GM23248 (cell line): ENCODE results near the gene FMO3. TPM values are rescaled to one million over a fixed set of nuclear protein-coding genes. Genes with fewer than 3 reads are reported as not detected.
A peak's percentile ranks its signal among the peaks of the same experiment; 100 is the strongest.

Experiments
- DNase-seq: peaks from one replicate; pipeline ENCODE4 v3.0.0-alpha.2; 2015
- H2AFZ ChIP-seq: fragments of 200-600 bp; sonication (generic); 2 replicates; pipeline ENCODE4 v1.6.1; 2016; ENCODE audit warnings: antibody characterized with exemption
- H3F3A ChIP-seq: fragments of 200-600 bp; sonication (generic); 2 replicates; pipeline ENCODE4 v1.6.1; 2016; ENCODE audit warnings: mild to moderate bottlenecking, antibody characterized with exemption, mixed run types; ENCODE audit not compliant: insufficient read depth
- H3K27ac ChIP-seq: fragments of 200-600 bp; sonication (generic); 2 replicates; pipeline ENCODE4 v1.5.1; 2016; ENCODE audit warnings: mild to moderate bottlenecking
- H3K27me3 ChIP-seq: fragments of 200-600 bp; sonication (generic); replicated peaks from 2 replicates; pipeline ENCODE4 v1.6.1; 2016; ENCODE audit warnings: mild to moderate bottlenecking; ENCODE audit not compliant: insufficient read depth
- H3K36me3 ChIP-seq: fragments of 200-600 bp; sonication (generic); 2 replicates; pipeline ENCODE4 v1.6.1; 2016; ENCODE audit warnings: low read depth, mild to moderate bottlenecking
- H3K4me1 ChIP-seq: fragments of 200-600 bp; sonication (generic); 2 replicates; pipeline ENCODE4 v1.6.1; 2016; ENCODE audit warnings: mild to moderate bottlenecking; ENCODE audit not compliant: insufficient read depth
- H3K4me2 ChIP-seq: fragments of 200-600 bp; sonication (generic); one replicate; pipeline ENCODE4 v1.6.1; 2016; ENCODE audit warnings: mild to moderate bottlenecking; ENCODE audit not compliant: unreplicated experiment
- H3K4me3 ChIP-seq: fragments of 200-600 bp; sonication (generic); 2 replicates; pipeline ENCODE4 v1.5.1; 2016; ENCODE audit warnings: mild to moderate bottlenecking
- H3K79me2 ChIP-seq: fragments of 200-600 bp; sonication (generic); 2 replicates; pipeline ENCODE4 v1.6.1; 2016; ENCODE audit warnings: mild to moderate bottlenecking; ENCODE audit not compliant: insufficient read depth
- H3K9ac ChIP-seq: fragments of 200-600 bp; sonication (generic); 2 replicates; pipeline ENCODE4 v1.6.1; 2016; ENCODE audit warnings: mild to moderate bottlenecking
- H3K9me2 ChIP-seq: fragments of 200-600 bp; sonication (generic); 2 replicates; pipeline ENCODE4 v1.6.1; 2016; ENCODE audit warnings: mixed run types, mild to moderate bottlenecking, moderate library complexity; ENCODE audit not compliant: insufficient read depth
- H3K9me3 ChIP-seq: fragments of 200-600 bp; sonication (generic); one replicate; pipeline ENCODE4 v1.6.1; 2017; ENCODE audit warnings: low read depth
- H4K20me1 ChIP-seq: fragments of 200-600 bp; sonication (generic); 2 replicates; pipeline ENCODE4 v1.6.0; 2016; ENCODE audit not compliant: insufficient read depth
- EZH2 ChIP-seq: fragments of 200-600 bp; sonication (generic); IDR thresholded peaks from 2 replicates; pipeline ENCODE4 v1.6.1; 2018; ENCODE audit warnings: antibody characterized with exemption, mild to moderate bottlenecking; ENCODE audit not compliant: insufficient read depth, poor library complexity, severe bottlenecking
- EZH2phosphoT487 ChIP-seq: fragments of 200-600 bp; sonication (generic); IDR thresholded peaks from 2 replicates; pipeline ENCODE4 v1.6.1; 2018; ENCODE audit warnings: antibody characterized with exemption, moderate library complexity, mild to moderate bottlenecking, low read depth; ENCODE audit not compliant: insufficient read depth
- WGBS, 2 experiments: methylation state at CpG; one replicate each; pipeline ENCODE4 v1.1.6; 2015 to 2017; ENCODE audit warnings: low lambda C conversion rate in 2 of 2, low coverage in 1 of 2; ENCODE audit errors: missing lambda C conversion rate in 2 of 2; 5-methylcytosine and 5-hydroxymethylcytosine counted together
- in situ Hi-C: fragments of 300-500 bp; cut with MboI; formaldehyde crosslinking; loops from 2 replicates; pipeline ENCODE4 v1.15.0; 2020
- polyA plus RNA-seq: library from polyadenylated mRNA; unstranded; fragments of >200 nt; fragmentation: Nextera tagmentation; extraction: Ambion mirVana; gene quantifications from 2 replicates; pipeline ENCODE4 v1.2.1, GENCODE V29; 2016
- total RNA-seq: library from RNA; depleted of rRNA; stranded (reverse); fragments of >200 nt; shearing (Covaris generic); gene quantifications from 2 replicates; pipeline ENCODE4 v1.2.3, GENCODE V29; 2014

Gene FMO3
- total and polyA plus RNA-seq, 2 experiments from 2014 or later = not detected

DNA sequence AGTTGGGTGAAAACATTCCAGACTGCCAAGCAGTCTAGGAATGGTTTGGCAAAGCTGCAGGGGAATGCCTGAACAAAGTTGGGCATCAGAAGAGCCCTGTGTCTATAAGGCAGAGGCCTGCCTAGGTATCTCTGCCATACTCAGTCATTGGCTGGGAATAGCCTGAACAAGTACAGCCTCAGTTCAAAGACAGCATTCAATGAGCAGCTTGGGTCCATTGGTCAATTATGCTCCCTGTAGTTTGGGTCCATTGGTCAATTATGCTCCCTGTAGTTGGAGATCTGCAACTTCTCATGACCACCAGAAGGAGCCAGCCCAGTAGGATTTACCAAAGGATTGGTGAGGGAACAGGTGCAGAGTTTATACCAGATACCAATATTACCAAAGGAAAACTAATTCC lies 31.6 kb downstream of the FMO3 start:
- H3K4me3 ChIP-seq = no peak overlapping the region
- H3K9me3 ChIP-seq = no peaks in the 10 kb centered on the region
- in situ Hi-C loops = no loop called here
- H3K9ac ChIP-seq = no peak overlapping the region
- H3F3A ChIP-seq = no peaks in the 10 kb centered on the region
- DNase-seq = no peak
- no peaks in the 10 kb centered on the region for H3K4me1 ChIP-seq
- no peak overlapping the region for H3K27ac ChIP-seq
- H2AFZ ChIP-seq = no peak overlapping the region
- no peaks in the 10 kb centered on the region for H3K36me3 ChIP-seq
- peaks cover 6% of the 10 kb centered on the region for H3K27me3 ChIP-seq
- H3K9me2 ChIP-seq = no peaks in the 10 kb centered on the region
- no peak overlapping the region for H3K4me2 ChIP-seq
- no peaks in the 10 kb centered on the region for H3K79me2 ChIP-seq
- TF ChIP-seq EZH2 = no peak
- H4K20me1 ChIP-seq = no peaks in the 10 kb centered on the region

DNA sequence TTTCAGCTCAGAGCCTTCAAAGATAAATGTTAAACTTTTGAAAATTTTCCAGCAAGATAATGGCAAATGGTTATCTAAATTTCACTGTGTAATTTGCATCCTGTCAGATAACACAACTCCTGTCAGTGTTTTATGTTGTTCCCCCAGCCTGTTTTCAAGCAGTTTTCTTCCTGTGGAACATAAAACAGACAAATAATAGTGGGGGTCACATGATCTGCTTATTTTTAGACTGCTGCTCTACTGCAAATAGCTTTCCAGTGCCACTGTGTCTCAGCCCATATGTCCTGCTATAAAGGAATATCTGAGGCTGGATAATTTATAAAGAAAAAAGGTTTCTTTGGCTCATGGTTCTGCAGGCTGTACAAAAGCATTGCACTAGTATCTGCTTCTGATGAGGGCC lies 32.2 kb downstream of the FMO3 start:
- peaks cover 6% of the 10 kb centered on the region for H3K27me3 ChIP-seq
- no peaks in the 10 kb centered on the region for H3K9me2 ChIP-seq
- no peaks in the 10 kb centered on the region for H4K20me1 ChIP-seq
- no peaks in the 10 kb centered on the region for H3K4me1 ChIP-seq
- no peak for DNase-seq
- H3K27ac ChIP-seq = no peak overlapping the region
- no peaks in the 10 kb centered on the region for H3F3A ChIP-seq
- no peaks in the 10 kb centered on the region for H3K36me3 ChIP-seq
- H3K9ac ChIP-seq = no peak overlapping the region
- H3K4me2 ChIP-seq = no peak overlapping the region
- in situ Hi-C loops = no loop called here
- H3K79me2 ChIP-seq = no peaks in the 10 kb centered on the region
- H3K9me3 ChIP-seq = no peaks in the 10 kb centered on the region
- H3K4me3 ChIP-seq = no peak overlapping the region
- no peak overlapping the region for H2AFZ ChIP-seq
- no peak for TF ChIP-seq EZH2phosphoT487
- TF ChIP-seq EZH2 = no peak

- Histone ChIP-seq H3K4me2 (no peak overlapping the region), H3K27ac (no peak overlapping the region), H4K20me1 (no peaks in the 10 kb centered on the region), H3K9me2 (no peaks in the 10 kb centered on the region), H3K79me2 (no peaks in the 10 kb centered on the region), H3K4me1 (no peaks in the 10 kb centered on the region), H3K9me3 (no peaks in the 10 kb centered on the region), H2AFZ (no peak overlapping the region), H3K36me3 (no peaks in the 10 kb centered on the region), H3K4me3 (no peak overlapping the region), H3K27me3 (peaks cover 6% of the 10 kb centered on the region; the same call in 1 of the 2 replicates), H3F3A (no peaks in the 10 kb centered on the region), H3K9ac (no peak overlapping the region)
- no peak for DNase-seq
- WGBS, 2 experiments = 46 to 48% methylated on average over 4 of the region's 4 CpGs
- TF ChIP-seq EZH2phosphoT487 (no peak), EZH2 (no peak)
- in situ Hi-C loops = no loop called here
Measured at GRCh38 chr1:171126504-171126903, 35.8 kb downstream of the FMO3 start.

DNA sequence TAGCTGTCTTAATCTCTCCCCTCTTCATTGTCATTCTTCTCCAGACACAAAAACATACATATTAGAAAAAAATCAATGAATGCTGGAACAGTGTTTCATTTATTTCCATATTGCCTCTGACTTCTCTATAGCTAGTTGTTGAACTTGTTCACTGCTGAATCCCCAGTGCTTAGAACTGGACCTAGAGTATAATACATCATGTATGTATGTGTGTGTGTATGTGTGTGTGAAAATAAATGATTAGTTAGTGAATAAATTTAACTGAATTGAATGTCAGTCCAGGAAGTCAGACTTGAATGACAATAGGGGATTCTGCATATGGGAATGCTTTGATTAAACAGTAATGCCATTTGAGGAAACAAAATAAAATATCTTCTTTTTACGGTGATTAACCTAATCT lies 36.4 kb downstream of the FMO3 start:
- WGBS, 2 experiments = 47 to 73% methylated on average over 1 of the region's 1 CpG
- no peak overlapping the region for H3K9ac ChIP-seq
- TF ChIP-seq EZH2 = no peak
- no peak for TF ChIP-seq EZH2phosphoT487
- H3K9me2 ChIP-seq = no peaks in the 10 kb centered on the region
- H3K27me3 ChIP-seq = peaks cover 6% of the 10 kb centered on the region; the same call in 1 of the 2 replicates
- H3K4me2 ChIP-seq = no peak overlapping the region
- H3F3A ChIP-seq = no peaks in the 10 kb centered on the region
- DNase-seq = no peak
- H2AFZ ChIP-seq = no peak overlapping the region
- H3K27ac ChIP-seq = no peak overlapping the region
- peaks cover under 1% of the 10 kb centered on the region for H3K9me3 ChIP-seq
- no peaks in the 10 kb centered on the region for H3K36me3 ChIP-seq
- no peaks in the 10 kb centered on the region for H3K4me1 ChIP-seq
- in situ Hi-C loops = no loop called here
- no peak overlapping the region for H3K4me3 ChIP-seq
- no peaks in the 10 kb centered on the region for H4K20me1 ChIP-seq
- no peaks in the 10 kb centered on the region for H3K79me2 ChIP-seq

- Histone ChIP-seq H3F3A (no peaks in the 10 kb centered on the region), H3K4me2 (no peak overlapping the region), H3K9me3 (peaks cover 2% of the 10 kb centered on the region), H3K4me1 (no peaks in the 10 kb centered on the region), H3K9me2 (no peaks in the 10 kb centered on the region), H3K9ac (no peak overlapping the region), H4K20me1 (no peaks in the 10 kb centered on the region), H3K27ac (no peak overlapping the region), H2AFZ (no peak overlapping the region), H3K36me3 (no peaks in the 10 kb centered on the region), H3K4me3 (no peak overlapping the region), H3K79me2 (no peaks in the 10 kb centered on the region), H3K27me3 (peaks cover 10% of the 10 kb centered on the region; the same call in 1 of the 2 replicates)
- in situ Hi-C loops = no loop called here
- TF ChIP-seq EZH2phosphoT487 (no peak), EZH2 (no peak)
- WGBS, 2 experiments = 25 to 26% methylated on average over 2 of the region's 2 CpGs
- peak; percentile 45 for DNase-seq
Measured at GRCh38 chr1:171127501-171127900, 36.8 kb downstream of the FMO3 start.
